Measurements from ENCODE around the gene TRAPPC8. TPM values are rescaled to one million over a fixed set of nuclear protein-coding genes. Genes with fewer than 3 reads are reported as not detected.
"Not testable (repeated sequence)": the region's sequence is repeated elsewhere in the genome, so short reads cannot be mapped to it uniquely, and the experiment has no call there.

TRAPPC8 gene
- total RNA-seq, 1 donor from 2014 or later: 106 TPM

GRCh38 chr18:31801078-31801477 lies 141.8 kb downstream of the TRAPPC8 start:
- no peak for DNase-seq (ENCODE audit: low spot score in 2 of 2)
- no peak for FAIRE-seq

GRCh38 chr18:31799257-31799656 lies 143.7 kb downstream of the TRAPPC8 start:
- FAIRE-seq; DNase-seq (ENCODE audit: low spot score in 2 of 2): not testable (repeated sequence)

- no peak for FAIRE-seq
- no peak for DNase-seq (ENCODE audit: low spot score in 2 of 2)
Observed at GRCh38 chr18:31798399-31798798, 144.5 kb downstream of the TRAPPC8 start.

DNA sequence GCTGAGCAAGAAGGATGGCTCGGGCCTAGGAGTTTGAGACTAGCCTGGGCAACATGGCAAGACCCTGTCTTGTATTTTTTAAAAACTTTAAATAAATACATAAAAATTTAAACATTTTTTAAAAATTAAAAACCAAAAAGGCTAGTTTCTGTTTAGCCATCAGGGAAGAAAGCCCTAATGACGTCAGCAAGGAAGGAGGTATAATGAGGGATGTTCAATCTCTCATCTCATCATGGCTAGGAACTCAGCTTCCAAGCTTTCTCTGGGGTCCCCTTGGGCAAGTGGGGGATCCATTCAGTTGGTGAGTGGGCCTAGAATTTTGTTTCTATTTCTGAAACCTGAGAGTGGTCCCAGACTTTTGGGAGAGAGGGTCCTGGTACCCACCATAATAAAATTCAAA lies 147.2 kb downstream of the TRAPPC8 start:
- no peak for DNase-seq (ENCODE audit: low spot score in 2 of 2)

GRCh38 chr18:31793531-31793930 lies 149.4 kb downstream of the TRAPPC8 start:
- no peak for FAIRE-seq
- DNase-seq (ENCODE audit: low spot score in 2 of 2): no peak

More for the DNA sequence above, 147.2 kb downstream of the TRAPPC8 start:
- no peak for FAIRE-seq

DNA sequence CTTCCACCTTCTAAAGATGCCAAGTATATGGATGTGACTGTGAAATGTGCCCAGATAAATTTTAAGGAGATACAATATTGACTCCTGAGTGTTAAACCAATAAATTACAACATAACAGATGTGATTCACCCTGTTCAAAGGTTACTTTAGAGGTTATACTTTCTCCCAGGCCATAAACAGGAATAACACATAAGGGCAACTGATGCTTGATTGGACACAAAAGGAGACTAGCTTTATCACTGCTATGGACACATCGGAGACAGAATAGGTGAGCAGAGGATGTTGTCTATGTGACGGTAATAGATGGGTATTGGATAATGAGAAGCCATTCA lies 150.4 kb downstream of the TRAPPC8 start:
- FAIRE-seq: no peak
- DNase-seq (ENCODE audit: low spot score in 2 of 2): no peak

DNA sequence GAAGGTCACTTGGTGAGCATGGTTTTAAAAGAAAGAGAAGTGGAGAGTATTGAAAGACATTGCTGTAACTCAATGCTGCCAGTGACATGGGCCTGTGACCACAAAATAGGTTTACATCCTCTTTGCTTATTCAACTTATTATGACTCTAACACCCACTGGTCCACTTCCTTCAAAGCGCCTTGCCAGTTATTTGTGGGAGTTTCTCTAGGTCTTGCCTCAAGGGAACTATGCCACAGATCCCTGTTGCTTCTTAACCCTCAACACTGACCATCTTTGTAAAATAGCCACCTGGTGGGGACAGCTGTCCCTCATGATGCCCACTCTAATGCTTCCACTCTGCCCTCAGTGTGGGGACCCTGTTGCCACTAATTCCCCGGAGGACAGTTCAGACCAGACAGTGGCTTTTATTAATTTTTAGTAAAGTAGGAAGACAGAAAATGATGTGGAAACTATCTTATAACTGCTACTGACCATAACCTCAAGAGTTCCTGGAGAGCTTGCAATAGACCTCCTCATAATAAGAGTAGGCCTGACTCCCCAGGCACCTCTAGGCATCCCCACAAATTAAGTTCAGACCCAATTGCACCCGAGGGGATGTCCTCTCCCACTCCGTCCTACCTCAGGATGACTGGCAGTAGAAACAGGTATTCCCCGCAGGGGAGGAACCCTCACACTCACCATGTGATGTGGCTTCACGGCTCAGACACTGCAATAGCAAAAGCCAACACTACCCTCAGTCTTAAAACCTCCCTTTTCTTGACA lies 150.9 kb downstream of the TRAPPC8 start:
- DNase-seq (ENCODE audit: low spot score in 2 of 2) (no peak), FAIRE-seq (no peak)

- FAIRE-seq (no peak), DNase-seq (ENCODE audit: low spot score in 2 of 2) (no peak)
Observed at GRCh38 chr18:31789409-31789808, 153.5 kb downstream of the TRAPPC8 start.

DNA sequence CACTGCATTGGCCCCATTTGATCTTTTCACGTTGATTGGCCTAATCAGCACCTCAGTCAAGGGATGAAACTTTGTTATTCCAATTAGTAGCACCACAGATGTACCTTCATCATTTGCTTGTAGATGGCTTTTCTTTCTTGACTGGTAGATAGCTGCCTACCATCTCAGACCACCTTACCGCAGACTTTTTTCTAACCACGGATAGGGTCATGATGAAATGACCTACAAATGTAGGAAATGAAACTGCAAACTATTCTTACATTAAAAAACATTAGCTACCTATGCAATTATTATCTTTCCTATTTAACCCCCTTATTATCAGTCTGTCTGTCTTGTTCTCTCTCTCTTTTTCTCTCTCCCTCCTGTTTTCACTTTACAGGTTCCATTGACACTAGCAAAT lies 159.9 kb downstream of the TRAPPC8 start:
- DNase-seq (ENCODE audit: low spot score in 2 of 2) (no peak), FAIRE-seq (no peak)

Small RNA genes lying within 50 kb of the gene (small RNA-seq; reads per million reads assigned to genes)
- gene RNU6-1050P: not detected

Other genes with a start within 250 kb of the TRAPPC8 start
- 0.41 TPM for gene SLC25A52, start 182.2 kb downstream of the TRAPPC8 start, total RNA-seq
- gene RNF125, start 75.7 kb upstream of the TRAPPC8 start, total RNA-seq: 2.0 TPM
- gene RNF138, start 148.7 kb upstream of the TRAPPC8 start, total RNA-seq: 77.9 TPM
- gene MEP1B, start 246.9 kb upstream of the TRAPPC8 start, total RNA-seq: 0.41 TPM

Measured in frontal cortex (tissue), 4 donors.